Measurements from ENCODE around the gene CRLF1. TPM values are rescaled to one million over a fixed set of nuclear protein-coding genes. Genes with fewer than 3 reads are reported as not detected.
A peak's percentile ranks its signal among the peaks of the same experiment; 100 is the strongest.

The CRLF1 gene
- total RNA-seq, 1 experiment from 2014 or later: 0.61 TPM

GRCh38 chr19:18597809-18598660 is 8.6 kb downstream of the CRLF1 start:
- Mint-ChIP-seq H3K4me3 (ENCODE audit: unreplicated experiment) (no peak overlapping the region), H3K4me1 (ENCODE audit: low read depth, unreplicated experiment) (peaks cover 10% of the 10 kb centered on the region), H3K27me3 (ENCODE audit: insufficient read depth, unreplicated experiment) (peaks cover 2% of the 10 kb centered on the region), H3K9me3 (ENCODE audit: unreplicated experiment) (no peaks in the 10 kb centered on the region), H3K27ac (ENCODE audit: unreplicated experiment) (no peak overlapping the region), H3K36me3 (ENCODE audit: insufficient read depth, unreplicated experiment) (peaks cover 10% of the 10 kb centered on the region)
- Histone ChIP-seq H3K27me3 (replicated peaks; ENCODE audit: control insufficient read depth, insufficient read depth, low read length) (no peaks in the 10 kb centered on the region), H3K36me3 (ENCODE audit: control insufficient read depth, insufficient read depth, low read length) (no peaks in the 10 kb centered on the region), H3K4me3 (ENCODE audit: low read depth, low read length) (no peak overlapping the region), H3K4me1 (peaks cover 4% of the 10 kb centered on the region; the same call in 1 of the 2 replicates), H3K9me3 (no peaks in the 10 kb centered on the region)
- CTCF ChIA-PET: interaction anchor here (0.5 kb wide), 1 partner anchor 9 kb away, joined by 3 read pairs; no protein-coding TSS in a partner anchor
- TF ChIP-seq CTCF (IDR thresholded peaks at IDR 0.05; ENCODE audit: insufficient read depth in 1 of 2, low read depth in 1 of 2, low read length in 1 of 2, severe bottlenecking in 1 of 2, unreplicated experiment in 1 of 2): no peak
- BruUV-seq (replicated peaks): no TSS peak
- intact Hi-C loops (cut with micrococcal nuclease; ENCODE audit: unreplicated experiment): no loop called here
- DNase-seq: no peak
- POLR2A ChIA-PET: no interaction called here

GRCh38 chr19:18596752-18597157 is 9.8 kb downstream of the CRLF1 start:
- Mint-ChIP-seq H3K9me3 (ENCODE audit: unreplicated experiment) (no peaks in the 10 kb centered on the region), H3K4me3 (ENCODE audit: unreplicated experiment) (no peak overlapping the region), H3K27ac (ENCODE audit: unreplicated experiment) (no peak overlapping the region), H3K4me1 (ENCODE audit: low read depth, unreplicated experiment) (peaks cover 7% of the 10 kb centered on the region), H3K36me3 (ENCODE audit: insufficient read depth, unreplicated experiment) (peaks cover 10% of the 10 kb centered on the region), H3K27me3 (ENCODE audit: insufficient read depth, unreplicated experiment) (no peaks in the 10 kb centered on the region)
- POLR2A ChIA-PET: no interaction called here
- BruUV-seq (replicated peaks): no TSS peak
- intact Hi-C loops (cut with micrococcal nuclease; ENCODE audit: unreplicated experiment): no loop called here
- peaks cover 4% of the 10 kb centered on the region; the same call in 1 of the 2 replicates for H3K4me1 ChIP-seq
- H3K4me3 ChIP-seq (ENCODE audit: low read depth, low read length): no peak overlapping the region
- H3K27me3 ChIP-seq (replicated peaks; ENCODE audit: control insufficient read depth, insufficient read depth, low read length): no peaks in the 10 kb centered on the region
- H3K9me3 ChIP-seq: no peaks in the 10 kb centered on the region
- TF ChIP-seq CTCF (IDR thresholded peaks at IDR 0.05; ENCODE audit: insufficient read depth in 1 of 2, low read depth in 1 of 2, low read length in 1 of 2, severe bottlenecking in 1 of 2, unreplicated experiment in 1 of 2): no peak
- no peaks in the 10 kb centered on the region for H3K36me3 ChIP-seq (ENCODE audit: control insufficient read depth, insufficient read depth, low read length)
- CTCF ChIA-PET: interaction anchor here (0.7 kb wide), 1 partner anchor 16 kb away, joined by 5 read pairs; the partner anchor contains the start of gene TMEM59L
- DNase-seq: peak; percentile 60 to 68

- H3K27me3 Mint-ChIP-seq (ENCODE audit: insufficient read depth, unreplicated experiment): no peaks in the 10 kb centered on the region
- peaks cover 4% of the 10 kb centered on the region; the same call in 1 of the 2 replicates for H3K4me1 ChIP-seq
- H3K27me3 ChIP-seq (replicated peaks; ENCODE audit: control insufficient read depth, insufficient read depth, low read length): no peaks in the 10 kb centered on the region
- intact Hi-C loops (cut with micrococcal nuclease; ENCODE audit: unreplicated experiment): no loop called here
- DNase-seq: no peak
- no peak overlapping the region for H3K4me3 ChIP-seq (ENCODE audit: low read depth, low read length)
- no peaks in the 10 kb centered on the region for H3K36me3 ChIP-seq (ENCODE audit: control insufficient read depth, insufficient read depth, low read length)
- no TSS peak for BruUV-seq (replicated peaks)
- TF ChIP-seq CTCF (IDR thresholded peaks at IDR 0.05; ENCODE audit: insufficient read depth in 1 of 2, low read depth in 1 of 2, low read length in 1 of 2, severe bottlenecking in 1 of 2, unreplicated experiment in 1 of 2): no peak
- H3K27ac Mint-ChIP-seq (ENCODE audit: unreplicated experiment): no peak overlapping the region
- POLR2A ChIA-PET: no interaction called here
- H3K4me3 Mint-ChIP-seq (ENCODE audit: unreplicated experiment): peak overlapping the region; percentile 49
- CTCF ChIA-PET: no interaction called here
- no peaks in the 10 kb centered on the region for H3K9me3 Mint-ChIP-seq (ENCODE audit: unreplicated experiment)
- peaks cover 10% of the 10 kb centered on the region for H3K36me3 Mint-ChIP-seq (ENCODE audit: insufficient read depth, unreplicated experiment)
- H3K4me1 Mint-ChIP-seq (ENCODE audit: low read depth, unreplicated experiment): peaks cover 7% of the 10 kb centered on the region
- H3K9me3 ChIP-seq: no peaks in the 10 kb centered on the region
Observed at GRCh38 chr19:18595475-18595874, 11.1 kb downstream of the CRLF1 start.
